HG03064 (cell line): ENCODE data around the gene DCP1A.

Experiments
- ATAC-seq: cut with Tn5 transposase; IDR thresholded peaks from one replicate; pipeline ENCODE4 v1.9.1; 2021; ENCODE audit warnings: low read depth; ENCODE audit not compliant: unreplicated experiment

DCP1A gene

GRCh38 chr3:53252096-53252946, 95.0 kb downstream of the DCP1A start:
- no peak for ATAC-seq

GRCh38 chr3:53250881-53251605, 96.3 kb downstream of the DCP1A start:
- ATAC-seq = no peak

GRCh38 chr3:53250453-53250852, 96.9 kb downstream of the DCP1A start:
- ATAC-seq = no peak

GRCh38 chr3:53248161-53248560, 99.2 kb downstream of the DCP1A start:
- no peak for ATAC-seq

GRCh38 chr3:53247619-53248018, 99.7 kb downstream of the DCP1A start:
- ATAC-seq = no peak

GRCh38 chr3:53244271-53244670, 103.1 kb downstream of the DCP1A start:
- ATAC-seq = no peak

GRCh38 chr3:53243785-53244184, 103.6 kb downstream of the DCP1A start:
- ATAC-seq = no peak

GRCh38 chr3:53243165-53243564, 104.2 kb downstream of the DCP1A start:
- ATAC-seq = no peak

GRCh38 chr3:53242642-53243041, 104.7 kb downstream of the DCP1A start:
- no peak for ATAC-seq

- no peak for ATAC-seq
Observed at GRCh38 chr3:53242155-53242554, 105.2 kb downstream of the DCP1A start.

- ATAC-seq = no peak
Observed at GRCh38 chr3:53240989-53241972, 106.1 kb downstream of the DCP1A start.

- no peak for ATAC-seq
Observed at GRCh38 chr3:53239800-53240199, 107.5 kb downstream of the DCP1A start.

GRCh38 chr3:53238886-53239285, 108.5 kb downstream of the DCP1A start:
- ATAC-seq = no peak

GRCh38 chr3:53238051-53238850, 109.1 kb downstream of the DCP1A start:
- ATAC-seq = no peak

GRCh38 chr3:53236112-53236841, 111.1 kb downstream of the DCP1A start:
- ATAC-seq = no peak

GRCh38 chr3:53235545-53235944, 111.8 kb downstream of the DCP1A start:
- no peak for ATAC-seq

- ATAC-seq = no peak
Observed at GRCh38 chr3:53234841-53235232, 112.5 kb downstream of the DCP1A start.

GRCh38 chr3:53234130-53234840, 113.1 kb downstream of the DCP1A start:
- no peak for ATAC-seq
